Epithelial cell of proximal tubule (primary cell): ENCODE results near the gene SND1. TPM values are rescaled to one million over a fixed set of nuclear protein-coding genes. Genes with fewer than 3 reads are reported as not detected.

Source experiments
- DNase-seq: peaks from one replicate; pipeline ENCODE4 v3.0.0-alpha.2; 2011; ENCODE audit warnings: low read depth
- H3K4me3 ChIP-seq: 2 replicates; pipeline ENCODE4 v1.5.1; 2011; ENCODE audit warnings: low read depth, mild to moderate bottlenecking, low read length
- CTCF ChIP-seq: conservative IDR thresholded peaks from 2 replicates; pipeline ENCODE4 v1.5.1; 2012; ENCODE audit warnings: low read depth, mild to moderate bottlenecking, low read length
- total RNA-seq: library from RNA; depleted of rRNA; stranded (reverse); fragments of >200 nt; gene quantifications from 2 replicates; pipeline ENCODE4 v1.2.3, GENCODE V29; 2015

SND1 gene
- total RNA-seq, 1 donor from 2014 or later, result 122 TPM

- H3K4me3 ChIP-seq, result no peak overlapping the region
- DNase-seq, result no peak
- no peak for TF ChIP-seq CTCF
Observed at GRCh38 chr7:127979113-127979727, 327.2 kb downstream of the SND1 start.

- DNase-seq, result no peak
- no peak overlapping the region for H3K4me3 ChIP-seq
- TF ChIP-seq CTCF, result no peak
Observed at GRCh38 chr7:127979728-127980126, 327.7 kb downstream of the SND1 start.

- H3K4me3 ChIP-seq, result no peak overlapping the region
- no peak for TF ChIP-seq CTCF
- DNase-seq, result no peak
Observed at GRCh38 chr7:127980901-127981300, 328.9 kb downstream of the SND1 start.

GRCh38 chr7:127981965-127982364, 330.0 kb downstream of the SND1 start:
- TF ChIP-seq CTCF, result no peak
- no peak overlapping the region for H3K4me3 ChIP-seq
- DNase-seq, result no peak

- TF ChIP-seq CTCF, result no peak
- no peak for DNase-seq
- no peak overlapping the region for H3K4me3 ChIP-seq
Observed at GRCh38 chr7:127983804-127984332, 331.9 kb downstream of the SND1 start.

- H3K4me3 ChIP-seq, result no peak overlapping the region
- DNase-seq, result no peak
- no peak for TF ChIP-seq CTCF
Observed at GRCh38 chr7:127986581-127987521, 334.9 kb downstream of the SND1 start.
